Fibroblast of villous mesenchyme (primary cell): ENCODE measurements around the gene TMPRSS9. TPM values are rescaled to one million over a fixed set of nuclear protein-coding genes. Genes with fewer than 3 reads are reported as not detected.

Experiments used
- DNase-seq: peaks from one replicate; pipeline ENCODE4 v3.0.0-alpha.2; 2010; ENCODE audit warnings: low read depth
- H3K4me3 ChIP-seq: 2 replicates; pipeline ENCODE4 v1.5.1; 2011; ENCODE audit warnings: low read depth, mild to moderate bottlenecking, low read length
- CTCF ChIP-seq: IDR thresholded peaks from 2 replicates; pipeline ENCODE4 v1.5.1; 2012; ENCODE audit warnings: low read depth, mild to moderate bottlenecking, low read length; ENCODE audit not compliant: insufficient read depth
- total RNA-seq: library from RNA; depleted of rRNA; stranded (reverse); fragments of >200 nt; gene quantifications from 2 replicates; pipeline ENCODE4 v1.2.3, GENCODE V29; 2012

The TMPRSS9 gene
- total RNA-seq, 1 donor: not detected

GRCh38 chr19:2351591-2351990 lies 8.5 kb upstream of the TMPRSS9 start:
- TF ChIP-seq CTCF: no peak
- DNase-seq: no peak
- H3K4me3 ChIP-seq: no peak overlapping the region

DNA sequence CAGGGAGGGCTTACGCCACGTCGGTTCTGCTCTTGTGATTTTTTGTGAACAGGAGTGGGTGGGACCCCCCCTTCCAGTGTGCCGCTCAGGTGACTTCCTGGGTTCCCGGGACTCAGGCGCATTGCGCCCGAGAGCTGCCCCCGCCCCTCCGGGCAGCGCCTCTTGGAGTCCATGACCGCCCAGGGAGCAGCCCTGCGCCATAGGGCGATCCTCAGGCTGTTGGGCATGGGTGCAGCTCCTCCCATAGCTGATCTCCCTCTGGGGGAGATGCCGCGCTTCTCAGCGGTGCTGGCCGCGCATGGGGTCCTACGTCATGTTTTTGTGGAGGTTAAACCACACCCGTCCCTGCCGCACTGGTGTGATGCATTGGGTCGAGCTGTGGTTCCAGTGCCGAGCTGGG lies 7.9 kb upstream of the TMPRSS9 start:
- no peak for TF ChIP-seq CTCF
- H3K4me3 ChIP-seq: no peak overlapping the region
- no peak for DNase-seq

DNA sequence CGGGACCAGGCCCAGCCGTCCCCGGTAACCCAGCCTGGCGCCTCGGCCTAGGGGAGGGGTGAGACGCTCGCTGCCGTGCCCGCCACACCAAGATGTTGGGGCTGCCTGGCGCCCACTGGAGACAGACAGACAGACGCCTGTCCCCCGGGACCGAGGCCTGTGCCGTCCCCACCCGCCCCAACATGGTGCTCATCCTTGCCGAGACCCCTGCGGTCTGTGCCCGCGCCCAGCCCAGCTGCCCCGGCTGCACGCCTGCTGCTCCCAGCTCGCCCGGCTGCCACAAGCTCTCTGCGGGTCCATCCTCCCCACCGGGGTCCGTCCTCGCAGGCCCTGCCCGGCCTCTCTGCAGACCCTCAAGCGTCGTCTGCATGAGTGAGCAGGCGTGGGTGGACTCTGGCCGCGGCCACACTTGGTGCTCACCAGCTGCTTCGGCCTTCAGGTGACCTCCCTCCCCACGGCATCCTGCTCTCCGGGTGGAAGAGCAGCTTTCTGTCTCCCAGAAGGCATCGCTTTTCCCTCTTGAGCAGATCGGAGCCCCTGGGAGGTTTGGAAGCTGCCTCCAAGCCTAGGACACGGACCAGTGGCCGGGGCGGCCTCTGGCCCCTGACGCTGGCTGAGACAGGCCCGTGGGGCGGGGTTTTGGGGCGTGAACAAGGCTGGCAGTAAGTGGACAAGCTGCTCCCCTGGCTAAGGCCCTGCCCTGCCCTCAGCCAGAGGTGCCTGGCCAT lies 6.7 kb upstream of the TMPRSS9 start:
- no peak overlapping the region for H3K4me3 ChIP-seq
- no peak for DNase-seq
- TF ChIP-seq CTCF: no peak

GRCh38 chr19:2353887-2354592 lies 6.0 kb upstream of the TMPRSS9 start:
- no peak overlapping the region for H3K4me3 ChIP-seq
- no peak for TF ChIP-seq CTCF
- no peak for DNase-seq

DNA sequence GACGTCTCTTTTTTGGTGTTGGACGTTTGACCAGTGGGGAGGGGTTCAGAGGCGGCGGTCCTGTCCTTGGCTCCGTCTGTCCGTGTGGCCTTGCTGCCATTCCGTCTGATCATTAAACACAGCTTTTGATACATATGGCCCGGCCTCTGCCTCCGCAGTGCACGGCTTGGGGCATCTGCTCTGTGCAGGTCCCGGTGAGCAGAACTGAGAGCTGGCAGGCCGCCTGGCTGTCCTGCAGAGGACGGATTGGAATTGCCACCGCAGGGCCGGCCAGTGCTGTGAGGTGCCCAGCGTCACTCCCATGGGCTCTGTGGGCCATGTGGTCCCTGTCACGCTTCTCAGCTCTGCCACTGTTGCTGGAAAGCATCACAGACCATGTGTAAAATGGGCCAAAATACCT lies 5.4 kb upstream of the TMPRSS9 start:
- TF ChIP-seq CTCF: no peak
- no peak for DNase-seq
- H3K4me3 ChIP-seq: no peak overlapping the region

- H3K4me3 ChIP-seq: no peak overlapping the region
- DNase-seq: no peak
Observed at GRCh38 chr19:2355168-2356035, 4.7 kb upstream of the TMPRSS9 start.

More at GRCh38 chr19:2355168-2356035, 4.7 kb upstream of the TMPRSS9 start:
- no peak for TF ChIP-seq CTCF
